Activated T-cell treated with anti-CD3 and anti-CD28 coated beads for 4 hours (primary cell): ENCODE results near the gene SMIM23.

ENCODE experiments used
- DNase-seq: peaks from one replicate; pipeline ENCODE4 v3.0.0-alpha.2; 2020

Gene SMIM23

GRCh38 chr5:171821286-171821685 is 35.7 kb downstream of the SMIM23 start:
- DNase-seq = no peak

DNA sequence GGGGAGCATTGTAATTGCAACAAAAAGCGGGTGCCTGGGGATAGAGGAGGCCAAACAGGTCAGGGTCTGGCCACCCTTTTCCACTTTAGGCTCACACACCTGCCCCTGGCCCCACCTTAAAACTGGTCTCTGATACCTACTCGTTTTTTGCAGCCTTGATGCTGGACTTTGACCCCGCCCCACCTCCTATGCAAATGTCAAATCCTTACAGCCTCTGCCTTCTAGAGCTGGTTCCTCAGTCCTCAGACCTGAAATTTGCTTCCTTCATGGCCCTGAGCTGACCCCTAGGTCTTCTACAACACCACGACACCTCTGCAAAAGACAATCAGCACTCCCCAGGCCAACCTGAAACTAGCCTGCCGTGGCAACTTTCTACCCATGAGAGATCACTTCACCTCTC is 37.7 kb downstream of the SMIM23 start:
- no peak for DNase-seq

DNA sequence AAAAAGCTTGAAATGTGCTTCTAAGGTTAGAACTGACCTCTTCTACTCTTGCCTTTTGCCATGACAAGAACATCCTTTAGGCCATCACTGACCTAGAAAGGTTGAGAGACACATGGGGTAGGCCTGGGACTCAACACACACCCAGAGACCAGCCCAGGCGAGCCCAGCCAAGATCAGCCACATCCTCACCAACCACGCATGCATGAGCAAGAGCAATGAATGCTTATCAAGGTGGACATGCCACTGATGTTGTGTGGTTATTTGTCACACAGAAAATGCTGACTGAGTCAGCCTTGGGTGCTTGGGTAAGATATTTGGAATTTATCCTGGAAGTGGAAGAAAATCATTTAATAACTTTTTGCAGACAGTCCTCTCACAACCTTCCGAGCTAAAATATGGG is 39.4 kb downstream of the SMIM23 start:
- no peak for DNase-seq

DNA sequence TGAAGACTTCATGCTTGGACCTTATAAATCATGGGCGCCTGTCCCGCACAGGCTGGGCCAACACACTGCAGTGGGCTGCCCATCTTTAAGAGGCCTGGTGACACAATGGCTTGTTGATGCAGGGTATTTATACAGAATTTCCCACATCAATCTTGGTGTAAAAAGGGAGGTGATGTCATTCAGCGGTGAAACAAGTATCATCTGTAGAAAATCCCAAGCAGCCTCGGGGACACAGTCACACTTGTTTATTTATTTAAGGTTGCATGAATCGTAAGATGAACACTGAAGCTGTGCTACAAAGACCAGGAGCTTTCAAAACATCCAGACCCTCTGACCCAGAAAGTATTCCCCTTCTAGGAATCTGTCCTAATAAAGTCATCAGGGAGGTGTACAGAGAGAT is 40.5 kb downstream of the SMIM23 start:
- no peak for DNase-seq

- DNase-seq = no peak
Observed at GRCh38 chr5:171827162-171827561, 41.5 kb downstream of the SMIM23 start.

DNA sequence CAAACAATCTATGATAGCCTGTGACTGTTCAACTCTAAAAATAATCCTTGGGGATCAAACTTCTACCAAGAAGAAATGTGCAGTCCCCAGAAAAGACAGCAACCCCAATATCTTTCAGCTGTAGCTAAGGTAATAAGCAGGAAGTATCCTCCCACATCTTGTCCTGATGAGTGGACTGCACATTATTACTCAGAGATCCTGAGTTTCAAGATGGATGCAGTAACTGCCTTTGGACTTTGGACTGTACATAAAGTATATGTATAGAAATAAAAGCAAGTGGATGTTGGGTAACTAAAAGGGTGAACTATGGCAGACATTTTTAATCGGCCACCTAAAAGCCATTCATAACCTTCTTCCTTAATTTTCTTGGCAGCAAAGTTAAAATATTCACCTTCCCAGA is 45.1 kb downstream of the SMIM23 start:
- DNase-seq = no peak

DNA sequence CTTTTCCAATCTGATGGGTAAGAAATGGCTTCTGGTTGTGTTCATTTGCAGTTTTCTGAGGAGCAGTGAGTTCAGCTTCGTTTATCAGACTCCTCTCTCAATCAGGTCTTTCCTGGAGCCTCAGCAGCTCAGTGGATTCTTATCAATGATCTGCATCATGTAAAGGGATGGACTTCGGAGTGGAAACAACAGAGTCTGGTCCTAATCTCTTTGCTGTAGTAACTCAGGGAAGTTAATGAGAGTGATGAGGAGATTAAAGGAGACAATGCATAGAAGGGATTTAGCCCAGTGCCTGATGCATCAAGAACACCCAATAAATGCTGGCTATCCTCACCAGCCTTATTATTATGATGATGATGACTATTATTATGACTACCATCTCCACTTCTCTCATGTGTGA is 47.2 kb downstream of the SMIM23 start:
- no peak for DNase-seq

DNA sequence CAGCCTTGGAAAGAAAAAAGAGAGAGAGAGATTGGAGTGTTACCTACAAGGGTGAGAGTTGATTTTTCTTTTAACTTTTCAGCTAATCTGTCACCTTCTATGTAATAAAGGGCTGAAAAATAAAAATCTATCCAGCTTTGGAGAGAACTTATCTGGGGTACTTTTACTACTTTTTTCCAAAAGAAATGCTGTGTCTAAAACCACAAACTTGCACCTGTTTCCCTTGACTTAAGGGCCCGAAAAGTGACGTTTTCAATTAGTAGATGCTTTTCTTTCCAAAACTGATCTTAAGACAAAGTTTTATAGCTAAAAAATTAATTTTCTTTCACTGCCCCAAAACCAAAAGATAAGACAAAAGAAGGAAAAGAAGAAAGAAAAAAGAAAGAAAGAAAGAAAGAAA is 48.8 kb downstream of the SMIM23 start:
- DNase-seq = no peak

DNA sequence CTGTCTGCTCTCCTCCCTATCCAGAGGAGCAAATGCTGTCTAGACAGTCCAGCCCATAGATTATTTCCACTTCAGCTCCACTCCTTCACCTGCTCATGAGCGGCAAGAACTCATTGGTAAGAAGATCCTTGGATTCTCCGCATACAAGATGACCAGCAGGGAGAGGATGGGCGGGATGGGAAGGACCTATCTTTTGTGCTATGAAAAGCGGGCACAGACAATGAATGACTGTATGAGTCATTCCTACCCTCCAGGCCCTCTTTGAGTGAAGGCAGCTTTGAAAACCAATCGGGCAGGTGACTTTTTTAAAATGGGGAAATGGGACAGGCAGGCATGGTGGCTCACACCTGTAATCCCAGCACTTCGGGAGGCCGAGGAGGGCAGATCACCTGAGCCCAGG is 49.4 kb downstream of the SMIM23 start:
- no peak for DNase-seq

DNA sequence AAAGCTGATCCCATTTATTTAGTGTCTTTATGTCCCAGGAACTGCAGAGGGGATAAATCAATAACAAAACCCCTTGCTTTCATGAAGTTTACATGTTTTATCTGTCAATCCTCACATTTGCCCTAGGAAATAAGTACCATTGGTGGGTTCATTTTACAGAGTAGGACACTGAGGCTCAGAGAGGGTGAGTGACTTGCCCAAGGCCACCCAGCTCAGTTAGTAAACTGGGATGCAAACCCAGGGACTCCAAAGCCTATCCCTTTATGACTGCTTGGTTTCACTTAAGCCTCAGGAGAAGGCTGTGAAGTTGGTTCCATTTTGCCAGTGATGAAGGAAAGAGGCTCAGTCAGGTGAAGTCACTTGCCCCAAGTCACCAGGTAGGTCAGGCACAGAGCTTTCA is 51.9 kb downstream of the SMIM23 start:
- no peak for DNase-seq

GRCh38 chr5:171838066-171838465 is 52.4 kb downstream of the SMIM23 start:
- DNase-seq = no peak

- DNase-seq = no peak
Observed at GRCh38 chr5:171839112-171839511, 53.5 kb downstream of the SMIM23 start.

DNA sequence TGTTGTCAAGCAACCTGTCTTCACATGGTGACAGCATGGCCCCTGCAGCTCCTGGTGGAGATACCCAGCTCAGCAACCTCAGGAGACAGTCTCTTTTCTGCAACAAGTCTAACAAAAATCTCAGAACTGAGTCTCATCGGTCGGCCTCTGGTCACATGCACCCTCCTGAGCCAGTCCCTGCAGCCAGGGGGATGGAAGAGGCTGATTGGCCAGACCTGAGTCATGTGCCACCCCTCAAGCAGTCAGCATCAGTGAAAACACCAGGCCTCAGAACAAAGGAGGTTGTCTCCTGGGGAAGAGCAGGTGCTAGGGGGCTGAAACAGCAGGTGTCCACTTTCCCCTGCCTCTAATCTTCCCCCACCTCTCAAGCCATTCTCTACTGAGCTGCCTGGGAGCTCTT is 54.4 kb downstream of the SMIM23 start:
- DNase-seq = no peak
